HG03280 (cell line): ENCODE results near the gene PIM3.

Source experiments
- ATAC-seq: cut with Tn5 transposase; IDR thresholded peaks from one replicate; pipeline ENCODE4 v1.9.1; 2021; ENCODE audit warnings: mild to moderate bottlenecking, moderate library complexity; ENCODE audit not compliant: unreplicated experiment

PIM3 gene

DNA sequence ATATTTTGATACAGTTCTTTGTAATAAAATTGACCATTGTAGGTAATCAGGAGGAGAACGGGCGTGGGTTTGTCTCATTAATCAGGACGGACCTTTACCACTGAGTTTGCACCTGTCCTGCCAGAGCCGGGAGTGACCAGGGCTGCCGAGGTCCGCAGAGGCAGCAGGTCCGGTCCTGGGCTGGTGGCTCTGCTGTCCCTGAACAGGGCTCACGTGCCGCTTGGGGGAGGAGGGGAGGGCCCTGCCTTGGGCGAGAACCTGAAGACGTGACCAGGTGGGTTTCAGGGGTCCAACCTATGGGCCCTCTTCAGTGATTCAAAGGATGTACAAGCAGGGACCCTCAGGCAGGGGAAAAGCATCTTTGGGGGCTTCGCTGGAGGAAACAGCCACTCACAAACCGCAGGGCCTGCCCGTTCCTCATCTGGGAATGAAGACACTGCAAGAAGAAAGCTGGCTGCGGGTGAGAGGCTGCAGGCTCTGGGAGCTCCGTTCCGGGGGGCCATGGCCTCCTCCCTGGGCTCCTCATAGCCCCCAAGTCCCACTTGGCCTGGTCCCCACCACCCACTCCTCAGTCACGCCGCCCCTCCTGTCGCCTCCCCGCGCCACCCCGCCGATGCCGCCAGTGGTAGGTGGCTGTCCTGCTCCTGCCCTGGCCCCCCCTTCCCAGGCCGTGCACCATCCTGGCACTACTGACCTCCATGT is 32.9 kb upstream of the PIM3 start:
- no peak for ATAC-seq

DNA sequence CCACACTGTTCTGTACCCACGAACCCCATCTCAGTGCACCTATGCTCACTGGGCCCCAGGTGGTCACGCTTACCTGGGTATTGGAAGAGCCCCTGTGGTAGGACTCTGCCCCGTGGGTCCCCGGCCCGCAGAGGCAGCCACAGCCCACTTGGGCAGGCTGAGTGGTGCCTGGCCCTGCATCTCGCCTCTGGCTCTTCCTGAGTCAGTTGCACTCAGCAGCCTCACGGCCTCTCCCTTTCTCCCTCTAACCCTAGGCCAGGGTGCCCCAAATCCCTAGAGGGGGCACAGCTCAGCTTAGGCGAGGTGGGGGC is 32.4 kb upstream of the PIM3 start:
- no peak for ATAC-seq

DNA sequence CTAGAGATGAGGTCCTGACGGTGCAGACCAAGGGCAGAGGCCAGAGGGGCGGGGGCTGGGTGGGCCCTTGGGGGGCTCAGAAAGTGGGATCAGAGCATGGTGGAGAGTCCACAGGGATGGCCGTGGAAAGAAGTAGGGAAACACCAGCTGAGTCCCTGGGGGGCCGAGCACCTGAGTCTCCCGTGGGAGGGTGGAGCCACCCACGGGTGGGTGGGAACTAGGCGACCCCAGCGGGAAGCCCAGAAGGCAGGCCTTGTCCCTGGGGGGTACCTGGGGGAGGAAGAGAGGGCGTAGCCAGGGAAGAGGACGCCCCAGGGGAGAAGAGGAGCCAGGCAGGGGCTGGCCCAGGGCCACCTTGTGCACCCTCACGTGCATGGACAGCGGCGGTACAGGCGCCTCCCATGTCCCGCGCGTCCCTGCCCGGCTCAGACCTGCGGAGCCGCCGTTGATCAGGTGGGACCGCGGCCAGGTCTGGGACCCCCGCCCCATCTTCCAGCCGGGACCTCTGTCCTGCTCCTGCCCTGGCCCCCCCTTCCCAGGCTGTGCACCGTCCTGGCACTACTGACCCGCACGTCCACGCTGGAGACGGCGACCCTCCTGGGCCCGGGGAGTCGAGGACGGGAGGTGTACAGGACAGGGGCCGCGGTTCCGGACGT is 31.9 kb upstream of the PIM3 start:
- ATAC-seq: no peak

DNA sequence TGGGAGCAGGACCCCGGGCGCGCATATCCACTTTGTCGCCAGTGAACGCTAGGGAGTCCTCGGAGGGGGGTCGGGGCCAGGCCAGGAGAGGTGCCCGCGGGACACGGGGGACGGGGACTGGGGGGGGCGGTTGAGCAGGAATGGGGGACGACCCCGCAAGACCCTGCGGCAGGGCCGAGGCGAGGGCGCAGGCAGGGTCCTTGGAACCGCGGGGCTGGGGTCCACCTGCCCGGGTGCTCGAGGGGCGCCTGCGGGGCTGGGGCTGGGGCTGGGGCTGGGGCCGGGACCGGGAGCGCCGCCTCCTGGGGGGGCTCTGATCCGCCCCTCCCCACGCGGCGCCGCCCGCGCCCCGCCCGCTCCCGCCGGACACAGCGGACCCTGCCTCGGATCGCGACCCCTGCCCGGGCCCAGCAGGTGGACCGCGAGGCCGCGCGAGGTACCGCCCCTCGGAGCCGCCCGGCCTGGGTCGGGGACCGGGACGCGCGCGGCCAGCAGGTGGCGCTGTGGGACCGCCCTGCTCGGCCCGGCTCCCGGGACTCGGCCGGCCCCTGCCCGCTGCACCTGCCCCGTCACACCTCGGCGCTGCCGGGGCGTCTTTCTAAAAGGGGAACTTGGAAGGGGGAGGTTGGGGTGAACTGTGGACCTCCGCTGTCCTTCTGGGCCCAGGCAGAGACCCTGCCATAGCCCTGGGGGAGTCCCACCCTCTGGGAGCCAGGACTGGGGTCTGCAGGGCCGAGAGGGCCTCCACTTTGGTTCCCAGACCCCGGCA is 31.2 kb upstream of the PIM3 start:
- peak; percentile 45 for ATAC-seq

DNA sequence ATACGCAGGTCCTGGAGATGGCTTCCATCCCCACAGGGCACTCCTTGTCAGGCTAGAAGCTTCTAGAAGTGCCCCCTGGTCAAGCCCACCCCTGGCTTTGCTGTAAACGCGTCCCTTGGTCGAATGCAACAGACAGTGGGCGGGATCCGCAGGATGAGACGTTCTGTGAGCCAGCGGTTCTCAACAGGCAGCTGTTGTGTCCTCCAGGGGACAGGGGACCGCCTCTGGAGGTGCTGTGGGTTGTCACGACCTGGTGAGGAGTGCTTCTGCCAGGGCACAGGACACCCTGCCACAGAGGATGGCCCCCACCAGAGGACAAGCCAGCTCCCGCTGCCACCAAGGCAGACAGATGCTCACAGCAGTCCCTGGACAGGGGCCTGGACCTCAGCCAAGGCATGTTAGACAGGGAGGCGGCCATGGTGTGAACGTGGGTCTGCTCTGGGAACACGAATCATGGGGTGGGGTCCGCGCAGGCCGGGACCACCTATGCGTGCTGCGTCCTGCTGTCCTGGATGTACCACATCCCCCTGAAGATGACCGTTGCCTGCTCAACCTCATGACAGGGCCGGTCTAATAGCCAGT is 30.5 kb upstream of the PIM3 start:
- no peak for ATAC-seq

DNA sequence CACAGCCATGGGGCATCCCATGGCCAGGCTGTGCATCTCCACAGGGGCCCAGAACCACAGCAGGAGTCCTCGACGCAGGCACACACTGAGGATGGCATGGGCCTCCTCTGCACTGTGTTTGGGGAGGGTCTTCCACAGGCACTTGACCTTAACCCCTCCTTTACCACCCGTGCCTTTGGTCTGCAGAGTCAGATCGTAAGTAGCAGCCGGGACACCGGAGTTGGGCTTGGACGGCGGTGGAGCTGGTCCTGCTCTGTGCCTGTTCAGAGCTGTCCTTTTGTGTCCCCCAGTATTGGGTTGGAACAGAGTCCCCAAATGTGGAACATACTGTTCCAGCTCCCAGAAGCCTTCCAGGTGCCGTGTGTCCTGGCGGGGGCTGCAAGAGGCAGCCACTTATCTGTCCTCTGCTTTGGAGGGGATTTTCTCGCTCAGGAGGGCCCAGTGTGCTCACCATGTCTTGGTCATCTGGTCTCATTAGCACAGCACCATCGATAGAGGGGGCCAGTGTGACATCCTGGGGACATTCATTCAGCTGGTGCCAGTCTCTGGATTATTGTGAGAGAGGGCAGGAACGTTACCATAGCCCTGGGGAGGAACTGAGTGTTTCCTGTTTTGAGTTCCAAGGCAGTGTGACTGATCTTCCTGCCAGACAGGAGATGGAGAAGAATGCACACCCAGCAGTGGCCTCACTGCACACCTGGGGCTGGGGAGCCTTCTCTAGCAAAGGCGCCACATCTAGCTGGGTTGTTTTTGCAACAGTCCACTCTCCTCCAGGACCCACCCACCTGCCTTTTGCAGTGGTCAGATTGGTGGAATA is 29.8 kb upstream of the PIM3 start:
- ATAC-seq: no peak

DNA sequence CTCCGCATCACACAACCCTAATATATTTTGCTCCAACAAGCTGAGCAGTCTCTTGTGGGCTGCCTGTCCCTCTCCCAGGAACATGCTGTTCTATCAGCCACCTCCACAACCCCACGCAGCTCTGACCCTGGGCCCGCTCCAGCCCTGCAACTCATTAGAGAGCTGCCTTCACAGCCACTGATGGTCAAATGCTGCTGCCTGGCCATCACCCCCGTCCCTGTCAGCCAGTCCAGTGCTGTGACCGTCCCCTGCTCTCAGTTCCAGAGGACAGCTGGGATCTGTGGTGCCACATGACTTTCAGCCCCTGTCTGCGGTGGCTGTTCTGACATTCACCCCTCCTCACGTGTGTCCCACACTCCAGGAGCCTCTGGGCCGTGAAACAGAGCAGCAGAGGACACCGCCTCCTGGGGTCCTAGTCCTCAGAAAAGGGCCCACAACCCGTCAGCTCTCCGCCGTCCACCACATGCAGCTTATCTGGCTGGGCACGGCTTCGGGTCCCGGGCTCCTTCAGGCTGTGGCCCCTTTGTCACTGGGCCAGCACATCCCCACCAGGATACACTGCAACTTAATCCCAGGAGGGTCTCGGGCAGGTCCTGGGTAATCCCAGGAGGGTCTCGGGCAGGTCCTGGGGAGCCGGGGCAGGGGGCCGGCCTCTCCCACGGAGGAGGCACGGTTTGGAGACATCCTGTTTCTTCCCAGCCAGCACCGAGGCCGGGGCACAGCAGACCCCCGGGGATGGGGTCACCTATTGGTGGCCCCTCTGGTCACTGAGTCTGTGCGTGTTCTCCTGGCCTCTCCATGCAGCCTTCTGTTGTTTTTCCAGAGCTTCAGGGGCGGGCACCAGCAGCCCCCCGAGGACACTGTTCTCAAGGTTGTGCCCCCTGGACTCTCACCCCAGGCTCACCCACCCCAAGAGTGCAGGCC is 27.1 kb upstream of the PIM3 start:
- ATAC-seq: no peak

DNA sequence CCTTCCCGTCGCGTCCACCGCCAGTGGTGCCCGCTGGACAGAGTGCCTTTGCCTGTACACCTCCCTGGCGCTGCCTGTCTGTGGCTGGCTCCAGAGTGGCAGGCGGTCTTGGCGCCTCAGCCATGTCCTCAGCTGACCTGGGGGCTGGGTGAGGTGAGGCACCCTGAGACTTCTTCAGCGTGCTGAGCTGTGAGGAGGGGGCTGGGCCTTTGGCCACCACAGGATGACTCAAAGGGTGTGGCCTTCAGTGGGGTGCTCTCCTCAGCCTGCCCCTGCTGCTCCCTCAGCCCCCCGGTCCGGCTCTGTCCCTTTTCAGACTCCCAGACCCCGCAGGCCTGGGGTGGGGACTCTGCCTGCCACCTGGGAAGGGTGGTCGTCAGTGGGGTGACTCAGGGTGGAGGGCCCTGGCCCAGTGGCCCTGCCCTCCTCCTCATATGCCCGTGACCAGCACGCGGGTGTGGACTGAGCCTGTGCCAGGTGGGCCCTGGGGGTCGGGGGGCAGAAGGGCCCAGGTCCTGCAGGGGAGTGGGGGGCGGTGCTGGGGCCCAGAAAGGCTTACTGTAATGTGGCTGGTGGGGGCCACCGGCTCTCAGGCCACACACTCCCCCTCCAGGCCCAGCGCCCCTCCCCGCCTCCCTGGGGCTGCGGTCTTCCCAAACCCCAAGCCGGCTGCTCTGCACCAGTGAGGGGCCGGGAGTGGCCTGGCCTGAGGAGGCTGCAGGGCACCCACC is 26.2 kb upstream of the PIM3 start:
- no peak for ATAC-seq

DNA sequence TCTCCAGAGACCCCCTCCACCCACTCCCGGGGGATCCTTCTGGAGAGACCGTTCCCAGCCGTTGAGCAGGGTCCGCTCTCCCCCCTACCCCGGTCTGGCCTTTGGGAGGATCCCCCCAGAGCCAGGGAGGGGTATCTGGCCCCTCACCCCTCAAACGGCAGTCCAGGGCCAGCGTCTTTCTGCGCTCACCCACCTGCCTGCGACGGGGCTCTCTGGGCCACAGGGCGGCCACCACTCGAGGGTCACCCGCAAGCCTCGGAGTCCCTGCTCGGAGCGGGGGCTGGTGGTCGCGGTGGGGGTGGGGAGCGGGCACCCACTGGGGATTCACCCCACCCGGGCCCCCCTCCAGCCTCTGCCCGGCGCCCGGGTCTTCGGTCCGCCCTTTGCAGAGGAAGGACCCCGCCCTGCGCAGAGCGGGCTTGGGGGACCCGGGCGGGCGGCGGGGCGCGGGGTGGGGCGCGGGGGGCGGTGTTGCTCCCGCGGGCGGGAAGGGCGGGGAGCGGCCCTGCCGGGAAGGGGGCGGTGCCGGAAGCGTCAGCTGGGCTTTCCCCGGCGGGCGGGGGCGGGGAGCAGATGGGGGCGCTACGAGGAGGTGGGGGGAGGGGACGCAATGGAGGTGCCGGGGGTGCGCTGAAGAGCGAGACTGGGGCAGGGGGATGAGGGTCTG is 25.5 kb upstream of the PIM3 start:
- no peak for ATAC-seq

DNA sequence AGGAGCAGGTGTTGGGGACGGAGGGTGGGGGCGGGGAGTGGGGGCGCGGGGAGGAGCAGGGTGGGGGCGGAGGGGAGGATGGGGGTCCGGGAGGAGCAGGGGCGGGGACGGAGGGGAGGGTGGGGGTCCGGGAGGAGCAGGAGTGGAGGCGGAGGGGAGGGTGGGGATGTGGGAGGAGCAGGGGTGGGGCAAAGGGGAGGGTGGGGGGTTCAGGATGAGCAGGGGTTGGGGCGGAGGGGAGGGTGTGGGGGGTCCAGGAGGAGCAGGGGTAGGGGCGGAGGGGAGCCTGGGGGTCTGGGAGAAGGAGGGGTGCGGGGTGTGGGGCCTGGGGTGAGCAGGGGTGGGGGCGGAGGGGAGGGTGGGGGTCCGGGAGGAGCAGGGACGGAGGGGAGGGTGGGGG is 25.0 kb upstream of the PIM3 start:
- no peak for ATAC-seq

DNA sequence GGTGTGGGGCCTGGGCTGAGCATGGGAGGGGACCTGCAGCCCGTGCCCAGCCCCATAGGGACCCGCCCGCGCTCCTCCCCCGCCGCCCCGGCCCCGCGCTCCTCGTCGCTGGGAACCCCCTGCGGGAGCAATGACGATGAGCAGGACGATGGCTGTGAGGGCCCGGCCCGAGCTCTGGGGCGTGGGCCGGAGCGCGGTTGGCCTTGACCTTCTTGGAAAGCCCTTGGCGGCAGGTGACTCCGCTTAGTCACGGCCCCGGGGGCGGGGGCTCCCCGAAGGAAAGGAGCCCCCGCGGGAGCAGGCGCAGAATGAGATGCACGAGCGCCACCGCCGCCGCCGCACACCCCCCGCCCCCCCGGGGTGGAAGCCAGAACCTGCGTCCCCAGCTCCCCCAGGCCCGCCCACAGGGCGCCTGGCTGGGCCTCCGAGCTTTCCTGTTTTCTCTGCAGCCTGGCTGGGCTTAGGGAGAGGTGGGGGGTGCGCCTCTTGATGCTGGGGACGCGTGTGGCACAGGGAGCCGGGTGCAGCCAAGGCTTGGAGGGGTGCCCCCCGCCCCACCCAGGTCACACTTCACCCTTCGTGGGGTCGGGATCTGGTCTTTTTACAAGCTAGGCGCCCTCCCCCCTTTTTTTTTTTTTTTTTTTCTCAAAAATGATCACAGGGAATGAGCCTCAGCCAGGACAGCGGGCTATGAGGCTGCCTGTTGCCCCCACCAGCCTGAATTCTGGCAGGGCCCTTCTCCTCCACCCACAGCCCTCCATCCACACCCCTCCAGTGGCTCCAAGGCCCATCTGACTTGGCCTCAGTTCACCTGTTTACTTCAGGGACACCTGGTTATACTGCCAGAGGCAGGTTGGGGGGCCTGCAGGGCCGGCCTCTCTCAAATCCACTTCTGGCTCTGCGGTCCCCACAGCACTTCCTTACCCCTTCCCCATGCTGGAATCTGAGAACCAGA is 24.3 kb upstream of the PIM3 start:
- ATAC-seq: peak; percentile 72

DNA sequence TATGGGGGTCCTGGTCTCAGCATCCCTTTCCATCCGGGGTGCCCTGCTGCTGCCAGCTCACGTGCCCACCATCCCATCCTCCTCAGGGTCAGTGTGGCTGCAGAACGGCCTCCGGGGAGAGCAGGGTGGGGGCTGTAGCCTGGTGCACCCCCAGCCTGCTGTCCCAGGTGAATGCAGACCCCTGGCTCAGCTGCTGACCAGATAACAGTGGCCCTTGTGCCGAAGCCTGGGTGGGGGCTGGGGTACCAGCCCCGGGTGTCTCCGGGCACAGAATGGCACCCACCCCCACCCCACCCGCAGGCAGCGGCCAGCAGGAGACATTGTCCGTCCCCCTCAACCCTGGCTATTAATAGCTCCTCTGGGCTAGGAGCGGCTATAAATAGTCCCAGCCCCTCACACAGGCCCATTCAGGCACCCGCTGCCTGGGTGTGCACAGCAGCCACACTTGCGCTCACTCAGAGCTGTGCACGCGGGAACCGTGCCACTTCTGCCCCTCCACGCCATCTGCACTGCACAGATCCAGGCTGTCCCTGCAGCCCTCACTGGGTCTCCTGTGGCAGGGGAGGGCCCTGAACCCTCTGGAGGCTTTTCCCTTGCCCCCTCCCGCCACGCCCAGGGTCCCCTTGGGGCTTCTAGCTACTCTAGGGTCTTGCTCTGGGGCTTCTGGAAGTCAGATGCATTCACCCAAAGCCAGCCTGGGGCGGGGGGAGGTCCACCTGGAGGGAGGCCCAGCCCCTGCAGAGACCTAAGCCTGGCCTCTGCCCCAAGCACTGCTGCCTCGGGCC is 23.4 kb upstream of the PIM3 start:
- ATAC-seq: no peak

DNA sequence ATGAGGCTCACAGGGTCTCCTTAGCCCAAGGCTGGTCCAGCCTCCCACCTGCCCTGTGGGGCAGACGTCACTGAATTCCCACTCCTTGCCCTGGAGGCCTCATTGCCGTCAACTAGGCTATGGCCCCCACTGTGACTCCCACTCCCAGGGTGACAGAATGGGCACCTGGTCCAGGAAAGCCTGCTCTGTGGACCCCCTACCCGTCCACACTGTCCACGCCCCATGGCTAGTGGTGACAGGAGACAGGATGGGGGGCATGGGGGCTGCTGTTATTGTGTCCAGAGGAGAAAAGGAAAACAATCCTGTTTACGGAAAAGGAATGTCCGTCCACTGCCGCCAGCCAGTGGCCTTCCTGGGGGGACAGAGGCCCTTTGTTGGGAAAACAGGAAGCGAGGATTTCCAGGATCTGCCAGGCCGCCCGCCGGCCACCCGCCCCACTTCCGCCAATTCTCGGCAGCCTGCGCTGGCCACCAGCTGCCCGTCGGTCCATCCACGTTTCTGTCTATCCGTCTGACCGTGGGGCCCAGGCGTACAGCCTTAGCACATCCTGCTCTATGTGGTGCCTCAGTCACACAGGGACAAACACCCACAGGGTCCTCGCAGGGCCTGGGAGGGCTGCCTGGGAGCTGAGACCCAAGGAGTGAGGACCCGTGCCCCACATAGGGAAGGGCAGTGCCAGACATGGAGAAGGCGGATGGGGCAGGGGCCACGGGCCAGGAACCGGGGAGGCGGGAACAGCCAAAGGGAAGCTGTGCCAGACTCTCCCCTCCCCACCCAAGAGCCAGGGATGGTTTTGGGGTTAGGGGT is 22.6 kb upstream of the PIM3 start:
- no peak for ATAC-seq

DNA sequence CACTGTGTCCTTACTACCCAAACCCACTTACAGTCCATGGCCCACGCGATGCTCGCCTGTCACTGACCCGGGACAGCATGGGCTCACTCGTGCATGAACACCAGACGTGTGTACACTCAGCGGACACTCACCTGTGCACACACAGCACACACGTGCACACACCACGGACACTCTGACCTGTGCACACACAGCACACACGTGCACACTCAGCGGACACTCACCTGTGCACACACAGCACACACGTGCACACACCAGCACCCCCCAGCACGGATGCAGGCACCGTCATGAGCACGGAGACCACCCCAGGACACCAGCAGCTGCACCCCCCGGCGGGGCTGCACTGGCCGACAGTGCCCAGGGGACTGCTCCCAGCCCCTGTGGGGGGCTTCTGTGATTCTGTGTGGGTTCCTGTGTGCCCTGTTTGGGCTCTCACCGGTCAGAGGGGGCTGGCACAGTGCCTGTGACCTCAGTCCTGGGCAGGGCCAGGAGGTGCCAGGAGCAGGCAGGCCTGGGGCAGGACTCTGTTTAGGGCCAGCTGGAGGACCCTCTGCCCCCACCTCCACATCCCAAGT is 21.9 kb upstream of the PIM3 start:
- no peak for ATAC-seq

DNA sequence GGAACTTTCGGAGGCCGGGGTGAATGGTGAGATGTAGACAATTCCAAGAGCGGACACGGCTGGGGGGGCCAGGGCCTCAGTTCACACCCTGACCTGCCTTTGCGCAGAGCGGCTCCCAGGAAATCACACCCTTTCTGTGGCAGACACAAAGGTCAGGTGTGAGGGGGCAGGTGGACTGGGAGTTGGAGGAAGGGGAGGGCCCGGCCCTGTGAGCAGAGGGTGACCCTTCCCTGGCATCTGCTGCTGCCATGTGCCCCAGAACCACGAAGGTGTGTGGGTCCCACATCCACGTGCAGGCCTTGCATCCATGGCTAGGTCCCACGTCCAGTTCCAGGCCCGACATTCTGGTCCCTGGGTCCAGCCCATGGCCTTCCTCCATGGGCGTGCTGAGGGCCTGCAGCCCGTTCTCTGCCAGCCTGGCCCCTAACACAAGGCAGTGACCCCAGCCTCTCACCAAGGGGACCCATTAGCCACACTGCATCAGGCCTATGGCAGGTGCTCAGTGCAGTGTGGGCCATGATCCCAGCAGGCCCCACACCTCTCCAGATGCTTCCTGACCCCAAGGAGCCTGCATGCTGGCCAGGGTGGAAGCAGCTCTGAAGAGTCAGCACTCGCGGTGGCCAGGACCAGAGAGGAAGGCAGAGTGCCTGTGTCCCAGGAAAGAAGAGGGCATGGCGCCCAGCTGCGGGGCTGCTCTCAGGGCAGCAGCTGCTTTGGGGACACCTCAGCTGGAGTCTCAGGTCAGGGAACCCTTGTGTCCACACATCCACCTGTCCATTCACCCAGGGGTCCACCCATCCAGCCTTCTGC is 18.9 kb upstream of the PIM3 start:
- no peak for ATAC-seq
